SW480 (cell line): ENCODE data around the gene DES.
A peak's percentile ranks its signal among the peaks of the same experiment; 100 is the strongest.

Experiments used
- DNase-seq: peaks from one replicate; pipeline ENCODE4 v3.0.0-alpha.2; 2016; ENCODE audit warnings: low spot score

The DES gene

GRCh38 chr2:219472629-219473187, 54.5 kb downstream of the DES start:
- DNase-seq, result no peak

- no peak for DNase-seq
Observed at GRCh38 chr2:219473511-219473910, 55.3 kb downstream of the DES start.

GRCh38 chr2:219474285-219475060, 56.3 kb downstream of the DES start:
- DNase-seq, result no peak

GRCh38 chr2:219475278-219475677, 57.1 kb downstream of the DES start:
- no peak for DNase-seq

GRCh38 chr2:219475697-219476651, 57.8 kb downstream of the DES start:
- DNase-seq, result peak; percentile 52
